Measurements from ENCODE around the gene PKIG. TPM values are rescaled to one million over a fixed set of nuclear protein-coding genes. Genes with fewer than 3 reads are reported as not detected.
A peak's percentile ranks its signal among the peaks of the same experiment; 100 is the strongest.

PKIG gene
- polyA plus RNA-seq, 4 donors: 47.3 to 63.0 (median 59.3) TPM

- no peak for DNase-seq (ENCODE audit: low read depth in 4 of 4, low spot score in 3 of 4)
These were observed 54.7 kb downstream of the PKIG start for GRCh38 chr20:44637042-44637441.

- DNase-seq (ENCODE audit: low read depth in 4 of 4, low spot score in 3 of 4): no peak
These were observed 55.4 kb downstream of the PKIG start for GRCh38 chr20:44637522-44638372.

GRCh38 chr20:44640522-44640921 lies 58.1 kb downstream of the PKIG start:
- no peak for DNase-seq (ENCODE audit: low read depth in 4 of 4, low spot score in 3 of 4)

GRCh38 chr20:44641325-44641724 lies 58.9 kb downstream of the PKIG start:
- no peak for DNase-seq (ENCODE audit: low read depth in 4 of 4, low spot score in 3 of 4)

GRCh38 chr20:44642203-44643153 lies 60.1 kb downstream of the PKIG start:
- peak in 2 of 4 donors; percentile 39 to 62 for DNase-seq (ENCODE audit: low read depth in 4 of 4, low spot score in 3 of 4)

- no peak for DNase-seq (ENCODE audit: low read depth in 4 of 4, low spot score in 3 of 4)
These were observed 60.8 kb downstream of the PKIG start for GRCh38 chr20:44643154-44643519.

- no peak for DNase-seq (ENCODE audit: low read depth in 4 of 4, low spot score in 3 of 4)
These were observed 61.3 kb downstream of the PKIG start for GRCh38 chr20:44643596-44644229.

GRCh38 chr20:44644230-44644617 lies 61.8 kb downstream of the PKIG start:
- DNase-seq (ENCODE audit: low read depth in 4 of 4, low spot score in 3 of 4): no peak

GRCh38 chr20:44644667-44645131 lies 62.3 kb downstream of the PKIG start:
- DNase-seq (ENCODE audit: low read depth in 4 of 4, low spot score in 3 of 4): no peak

GRCh38 chr20:44646023-44646640 lies 63.8 kb downstream of the PKIG start:
- peak in 1 of 4 donors; percentile 39 for DNase-seq (ENCODE audit: low read depth in 4 of 4, low spot score in 3 of 4)

GRCh38 chr20:44646641-44647274 lies 64.4 kb downstream of the PKIG start:
- DNase-seq (ENCODE audit: low read depth in 4 of 4, low spot score in 3 of 4): no peak

- DNase-seq (ENCODE audit: low read depth in 4 of 4, low spot score in 3 of 4): no peak
These were observed 65.7 kb downstream of the PKIG start for GRCh38 chr20:44648068-44648467.

- no peak for DNase-seq (ENCODE audit: low read depth in 4 of 4, low spot score in 3 of 4)
These were observed 66.2 kb downstream of the PKIG start for GRCh38 chr20:44648579-44648978.

GRCh38 chr20:44649126-44649525 lies 66.7 kb downstream of the PKIG start:
- DNase-seq (ENCODE audit: low read depth in 4 of 4, low spot score in 3 of 4): no peak

- DNase-seq (ENCODE audit: low read depth in 4 of 4, low spot score in 3 of 4): no peak
These were observed 67.6 kb downstream of the PKIG start for GRCh38 chr20:44649976-44650375.

- no peak for DNase-seq (ENCODE audit: low read depth in 4 of 4, low spot score in 3 of 4)
These were observed 68.5 kb downstream of the PKIG start for GRCh38 chr20:44650771-44651433.

GRCh38 chr20:44651434-44651683 lies 69.0 kb downstream of the PKIG start:
- no peak for DNase-seq (ENCODE audit: low read depth in 4 of 4, low spot score in 3 of 4)

- no peak for DNase-seq (ENCODE audit: low read depth in 4 of 4, low spot score in 3 of 4)
These were observed 69.5 kb downstream of the PKIG start, which contains the start of gene ADA for GRCh38 chr20:44651684-44652423. TSS of gene ADA (minus strand) at chr20:44651699. CDS start at chr20:44651607, 92 bp downstream.

- no peak for DNase-seq (ENCODE audit: low read depth in 4 of 4, low spot score in 3 of 4)
These were observed 71.2 kb downstream of the PKIG start for GRCh38 chr20:44653546-44653945.

Data from left renal pelvis (tissue), 4 donors.